Measurements from ENCODE around the gene TFR2. TPM values are rescaled to one million over a fixed set of nuclear protein-coding genes. Genes with fewer than 3 reads are reported as not detected.
A peak's percentile ranks its signal among the peaks of the same experiment; 100 is the strongest.

Gene TFR2
- total RNA-seq, 1 donor from 2014 or later = 0.13 TPM

DNA sequence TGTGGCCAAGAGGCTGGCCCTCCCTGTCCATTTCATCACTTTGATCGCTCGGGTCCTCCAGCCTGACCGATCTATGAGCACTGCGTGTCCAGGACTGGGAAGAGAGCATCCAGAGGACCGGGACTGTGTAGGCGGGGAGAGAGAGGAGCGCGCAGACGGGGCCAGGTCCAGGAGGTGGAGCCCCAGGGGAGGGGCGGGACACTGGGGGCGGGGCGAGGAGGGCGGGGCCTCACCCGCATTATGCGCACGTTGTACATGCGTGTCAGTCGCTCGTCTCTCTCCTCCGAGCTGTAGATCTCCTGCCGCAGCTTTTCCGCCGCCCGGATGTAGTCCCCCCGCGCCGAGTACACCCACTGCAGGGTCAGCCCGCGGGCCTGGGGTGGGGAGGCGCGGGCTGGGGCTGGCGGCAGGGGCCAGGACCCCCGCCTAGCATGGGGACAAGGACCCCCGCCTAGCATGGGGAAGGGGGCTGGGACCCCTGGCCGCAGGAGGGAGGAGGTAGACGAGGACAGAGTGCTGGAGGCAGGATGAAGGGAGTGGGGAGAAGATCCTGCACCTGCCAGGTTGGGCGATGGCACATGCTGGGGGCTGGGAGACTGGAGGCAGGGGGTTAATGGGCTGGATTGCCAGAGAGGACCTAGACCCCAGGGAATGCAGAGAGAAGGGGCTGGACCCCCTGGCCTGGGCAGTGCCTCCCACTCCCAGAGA lies 14.7 kb downstream of the TFR2 start:
- peak; percentile 97 for ATAC-seq (ENCODE audit: poor library complexity)
- intact Hi-C loops (cut with DNase I) = loop anchor here (5.0 kb wide), 1 partner anchor 41 kb away; no protein-coding TSS in a partner anchor
- peak; percentile 88 for DNase-seq

DNA sequence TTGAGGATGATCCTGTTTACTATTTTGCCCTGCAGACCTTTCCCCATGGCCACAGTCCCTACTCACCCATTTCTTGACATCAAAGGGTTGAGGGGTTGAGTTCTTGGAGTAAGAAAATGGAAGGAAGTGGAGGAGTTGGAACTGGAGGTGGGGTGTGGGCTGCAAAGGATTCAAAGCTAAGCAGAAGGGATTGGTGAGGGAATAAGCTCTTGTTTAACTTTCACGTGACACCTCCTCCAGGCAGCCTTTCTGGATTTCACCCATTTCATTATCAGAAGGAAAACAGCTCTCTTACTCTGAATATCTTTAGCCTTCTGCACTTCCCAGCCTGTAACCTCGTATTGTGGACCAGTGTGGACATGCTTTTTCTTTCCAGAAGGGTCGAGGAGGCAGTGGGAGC lies 15.3 kb downstream of the TFR2 start:
- DNase-seq (no peak), ATAC-seq (ENCODE audit: poor library complexity) (no peak)
- intact Hi-C loops (cut with DNase I) = loop anchor here (5.0 kb wide), 1 partner anchor 41 kb away; no protein-coding TSS in a partner anchor

DNA sequence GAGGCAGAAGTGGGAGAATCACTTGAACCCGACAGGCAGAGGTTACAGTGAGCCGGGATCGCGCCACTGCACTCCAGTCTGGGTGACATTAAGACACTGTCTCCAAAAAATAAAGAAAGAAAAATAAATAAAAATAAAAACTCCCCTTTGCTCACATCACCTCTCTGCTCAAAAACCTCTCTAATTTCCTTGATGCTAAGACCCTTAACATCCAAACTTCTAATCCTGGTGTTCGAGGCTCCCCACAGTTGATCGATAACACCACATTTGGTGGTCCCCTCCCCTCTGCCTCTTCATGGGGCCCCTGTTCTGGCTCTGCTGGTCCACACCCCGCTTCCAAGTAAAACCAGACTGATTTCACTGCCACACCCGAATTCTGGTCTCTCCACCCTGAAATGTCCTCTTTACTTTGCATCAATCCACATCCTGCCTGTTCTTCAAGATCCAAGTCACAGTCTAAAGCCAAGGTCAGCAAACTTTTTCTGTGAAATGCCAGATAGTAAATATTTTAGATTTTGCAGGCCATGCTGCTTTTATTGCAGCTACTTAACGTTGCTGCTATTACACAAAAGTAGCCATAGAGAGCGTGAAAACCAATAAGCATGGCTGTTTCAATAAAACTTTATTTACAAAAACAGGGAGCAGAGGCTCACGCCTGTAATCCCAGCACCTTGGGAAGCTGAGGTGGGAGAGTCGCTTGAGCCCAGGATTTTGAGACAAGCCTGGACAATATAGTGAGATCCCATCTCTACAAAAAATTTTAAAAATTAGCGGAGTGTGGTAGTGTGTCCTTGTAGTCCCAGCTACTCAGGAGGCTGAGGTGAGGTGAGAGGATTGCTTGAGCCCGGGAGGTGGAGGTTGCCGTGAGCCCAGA lies 17.2 kb downstream of the TFR2 start:
- intact Hi-C loops (cut with DNase I) = no loop called here
- no peak for DNase-seq
- ATAC-seq (ENCODE audit: poor library complexity) = no peak

DNA sequence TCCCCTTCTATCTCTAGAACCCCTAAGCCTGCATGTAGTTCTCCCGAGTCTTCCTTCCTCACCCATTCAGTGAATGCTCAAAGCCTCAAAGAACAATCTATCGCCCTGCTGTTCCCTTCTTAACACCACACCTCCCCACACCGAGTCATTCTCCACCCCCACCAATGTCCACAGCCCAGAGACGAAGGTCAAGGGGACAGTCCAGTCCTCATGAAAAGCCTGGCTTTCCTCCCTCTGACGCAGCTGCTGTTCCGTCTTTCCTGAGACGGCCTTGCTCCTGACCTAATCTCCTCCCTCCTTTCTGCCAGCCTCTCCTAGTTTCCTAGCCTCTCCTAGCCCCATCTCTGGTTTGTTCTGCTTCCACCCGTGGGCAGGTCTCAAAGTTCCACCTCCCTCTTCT lies 19.8 kb downstream of the TFR2 start:
- no peak for DNase-seq
- ATAC-seq (ENCODE audit: poor library complexity) = no peak
- intact Hi-C loops (cut with DNase I) = no loop called here

DNA sequence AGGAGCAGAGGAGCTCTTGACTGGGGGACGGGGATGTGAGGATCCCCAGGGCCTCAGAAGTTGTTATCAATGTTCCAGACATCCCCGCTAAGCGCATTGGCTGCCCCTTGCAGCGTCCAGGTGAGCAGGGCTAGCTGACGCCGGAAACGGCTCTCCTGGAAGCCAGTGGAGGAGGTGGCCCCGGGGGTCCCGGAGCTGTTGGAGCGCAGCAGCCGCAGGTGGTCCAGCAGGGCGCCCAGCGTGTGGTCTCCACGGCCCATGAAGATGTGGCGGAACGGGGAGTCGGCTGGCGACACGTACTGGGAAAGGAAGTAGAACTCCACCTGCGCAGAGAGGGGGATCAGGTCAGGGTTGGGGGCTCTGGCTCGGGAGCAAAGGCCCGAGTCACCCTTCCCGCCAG lies 20.5 kb downstream of the TFR2 start:
- ATAC-seq (ENCODE audit: poor library complexity) = no peak
- intact Hi-C loops (cut with DNase I) = no loop called here

DNA sequence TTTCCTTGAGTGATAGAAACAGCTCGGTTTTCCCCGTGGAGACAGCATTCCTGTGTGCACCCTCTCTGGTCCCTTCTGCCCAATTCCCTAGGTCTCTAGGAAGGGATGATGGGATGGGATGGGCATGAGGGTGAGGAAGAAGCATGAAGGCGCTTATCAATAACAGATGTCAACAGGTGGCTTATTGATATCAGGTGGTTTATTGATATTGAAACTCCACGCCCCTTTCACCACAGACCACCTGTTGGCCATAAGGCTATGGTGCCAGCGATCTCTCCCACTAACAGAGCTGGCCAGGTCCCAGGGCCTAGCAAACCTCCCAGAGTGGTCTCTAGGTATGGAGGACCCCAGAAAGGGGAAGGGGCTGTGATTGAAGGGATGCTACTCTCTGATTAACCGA lies 21.1 kb downstream of the TFR2 start:
- no peak for ATAC-seq (ENCODE audit: poor library complexity)
- intact Hi-C loops (cut with DNase I) = no loop called here
- no peak for DNase-seq

More for the DNA sequence above, 20.5 kb downstream of the TFR2 start:
- no peak for DNase-seq

DNA sequence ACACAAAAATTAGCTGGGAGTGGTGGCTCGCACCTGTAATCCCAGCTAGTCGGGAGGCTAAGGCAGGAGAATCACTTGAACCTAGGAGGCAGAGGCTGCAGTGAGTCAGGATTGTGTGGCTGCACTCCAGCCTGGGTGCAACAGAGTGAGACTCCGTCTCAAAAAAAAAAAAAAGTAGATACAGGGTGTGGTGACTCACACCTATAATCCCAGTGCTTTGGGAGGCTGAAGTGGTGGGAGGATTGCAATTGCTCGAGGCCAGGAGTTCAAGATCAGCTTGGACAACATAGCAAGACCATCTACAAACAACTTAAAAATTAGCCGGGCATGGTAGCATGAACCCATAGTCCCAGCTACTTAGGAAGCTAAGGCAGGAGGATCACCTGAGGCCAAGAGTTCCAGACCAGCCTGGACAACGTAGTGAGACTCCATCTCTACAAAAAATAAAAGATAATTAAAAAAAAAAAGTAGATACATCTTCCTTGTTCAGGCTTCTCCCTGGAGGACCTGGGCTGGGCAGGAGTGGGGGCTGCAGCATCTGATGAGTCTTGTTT lies 27.0 kb downstream of the TFR2 start:
- intact Hi-C loops (cut with DNase I) = no loop called here
- no peak for DNase-seq
- no peak for ATAC-seq (ENCODE audit: poor library complexity)

DNA sequence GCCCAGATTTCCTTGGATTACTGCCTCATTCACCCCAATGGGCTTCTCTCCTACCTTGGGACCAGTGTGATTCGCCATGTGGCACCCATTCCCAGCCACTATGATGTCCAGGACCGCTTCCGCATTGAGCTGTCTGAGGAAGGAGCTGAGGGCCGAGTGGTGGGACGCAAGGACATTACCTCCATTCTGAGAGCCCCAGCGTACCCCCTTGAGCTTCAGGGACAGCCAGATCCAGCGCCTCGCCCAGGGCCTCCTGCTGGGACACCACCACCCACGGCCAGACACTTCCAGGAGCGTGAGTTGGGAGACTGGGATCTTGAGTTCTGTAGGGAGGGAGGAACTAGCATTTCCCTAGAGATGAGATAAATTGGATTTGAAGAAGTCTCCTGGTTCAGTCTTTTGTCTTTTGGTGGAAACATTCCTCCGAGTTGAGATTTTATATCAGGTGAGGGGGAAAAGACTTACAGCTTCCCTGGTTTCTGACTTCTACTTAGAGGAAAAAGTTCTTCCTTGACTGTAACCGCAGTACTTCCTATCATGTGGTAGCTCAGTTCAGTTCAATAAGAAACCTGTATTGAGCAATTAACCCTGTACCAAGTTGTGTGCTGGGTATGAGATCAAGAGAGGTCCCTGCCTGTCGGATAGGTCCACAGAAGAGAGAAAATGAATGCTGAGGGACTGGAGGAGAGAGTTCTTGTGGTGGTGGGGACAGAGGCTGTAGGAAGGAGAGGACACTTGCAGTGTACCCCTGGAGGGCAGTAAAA lies 27.8 kb downstream of the TFR2 start:
- intact Hi-C loops (cut with DNase I) = no loop called here
- ATAC-seq (ENCODE audit: poor library complexity) = no peak
- no peak for DNase-seq

- intact Hi-C loops (cut with DNase I) = no loop called here
- peak; percentile 2 for ATAC-seq (ENCODE audit: poor library complexity)
- DNase-seq = no peak
These were observed 28.5 kb downstream of the TFR2 start for GRCh38 chr7:100612730-100613390.

DNA sequence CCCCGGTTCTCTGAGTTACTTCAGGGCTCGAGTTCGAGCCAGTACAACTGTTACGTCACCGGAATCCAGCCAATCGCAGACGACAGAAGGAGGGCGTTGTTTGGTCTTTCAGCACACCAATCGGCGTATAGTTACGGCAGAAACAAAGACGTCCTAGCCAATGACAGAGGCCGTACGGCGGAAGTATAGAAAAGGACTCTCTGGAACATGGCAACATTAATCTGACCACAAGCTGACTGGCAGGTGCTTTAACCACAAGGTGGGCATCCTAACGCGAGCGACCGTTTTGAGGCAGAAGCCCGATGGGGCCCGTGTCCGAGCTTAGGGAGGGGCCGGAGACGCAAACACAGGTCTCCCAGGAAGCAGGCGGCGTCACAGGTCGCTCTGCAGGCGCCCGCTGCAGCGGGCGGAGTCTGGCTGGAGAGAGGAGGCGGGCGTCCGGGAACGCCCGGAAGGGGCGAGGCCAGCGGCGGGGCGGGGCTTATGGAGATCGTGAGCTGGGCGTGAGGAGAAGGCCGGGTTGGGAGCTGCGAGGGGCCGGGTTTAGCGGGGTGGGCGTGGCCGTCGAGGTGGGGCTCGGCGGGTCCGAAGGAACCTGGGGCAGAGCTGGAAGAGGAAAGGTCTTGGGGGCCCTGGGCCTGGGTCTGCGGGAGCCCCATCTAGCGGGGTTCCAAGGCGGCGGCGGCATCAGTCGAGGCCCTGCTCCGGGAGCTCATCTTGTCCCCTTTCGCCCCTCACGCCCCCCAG lies 29.2 kb downstream of the TFR2 start, which contains the start of gene MOSPD3:
Gene MOSPD3, plus strand, starts transcription at position 558 of the 747 bp plus-strand sequence. CDS start 252 bp downstream, outside the sequence.
- ATAC-seq (ENCODE audit: poor library complexity) (peak; percentile 98), DNase-seq (peak; percentile 98)
- intact Hi-C loops (cut with DNase I) = no loop called here

DNA sequence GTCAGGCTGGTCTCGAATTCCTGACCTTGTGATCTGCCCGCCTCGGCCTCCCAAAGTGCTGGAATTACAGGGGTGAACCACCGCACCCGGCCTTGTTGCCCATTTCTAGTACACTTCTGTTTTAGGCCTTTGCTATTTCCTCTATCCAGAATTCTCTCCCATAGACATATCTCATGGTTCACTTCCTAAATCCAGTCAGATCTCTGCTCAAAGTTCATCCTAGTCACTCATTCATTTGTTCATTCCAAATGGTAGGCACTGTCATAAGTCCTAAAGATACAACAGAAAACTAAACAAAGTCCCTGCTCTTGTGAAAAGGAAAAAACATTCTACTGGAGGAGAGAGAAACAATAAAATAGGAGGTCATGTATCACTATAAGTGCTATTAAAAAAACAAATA lies 31.4 kb downstream of the TFR2 start:
- ATAC-seq (ENCODE audit: poor library complexity) (no peak), DNase-seq (no peak)
- intact Hi-C loops (cut with DNase I) = no loop called here

DNA sequence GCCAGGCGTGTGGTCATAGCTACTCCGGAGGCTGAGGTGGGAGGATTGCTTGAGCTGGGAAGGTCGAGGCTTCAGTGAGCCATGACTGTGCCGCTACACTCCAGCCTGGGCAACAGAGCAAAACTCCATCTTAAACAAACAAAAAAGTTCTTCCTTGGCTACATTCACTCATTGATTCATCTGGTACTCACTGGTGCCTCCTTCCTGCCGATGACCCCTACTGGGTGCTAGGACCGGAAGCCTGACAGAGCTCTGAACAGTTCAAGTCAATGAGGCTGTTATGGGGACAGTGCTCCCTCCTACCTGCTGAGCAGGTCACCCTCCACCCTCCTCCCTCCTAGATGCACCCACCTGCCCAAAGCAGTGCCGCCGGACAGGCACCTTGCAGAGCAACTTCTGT lies 34.2 kb downstream of the TFR2 start:
- ATAC-seq (ENCODE audit: poor library complexity) (no peak), DNase-seq (no peak)
- intact Hi-C loops (cut with DNase I) = no loop called here

DNA sequence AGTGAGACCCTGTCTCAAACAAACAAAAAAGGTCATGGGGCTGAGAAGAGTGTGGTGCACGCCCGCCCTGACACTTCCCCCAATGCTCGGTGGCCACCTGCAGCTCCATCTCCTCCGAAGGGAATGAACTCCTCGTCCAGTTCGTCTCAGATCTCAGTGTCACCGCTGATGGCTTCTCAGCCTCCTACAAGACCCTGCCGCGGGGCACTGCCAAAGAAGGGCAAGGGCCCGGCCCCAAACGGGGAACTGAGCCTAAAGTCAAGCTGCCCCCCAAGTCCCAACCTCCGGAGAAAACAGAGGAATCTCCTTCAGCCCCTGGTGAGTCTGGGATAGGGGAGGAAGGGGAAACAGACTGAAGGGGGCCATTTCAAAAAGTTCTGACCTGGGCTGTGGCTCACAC lies 35.0 kb downstream of the TFR2 start:
- intact Hi-C loops (cut with DNase I) = no loop called here
- ATAC-seq (ENCODE audit: poor library complexity) = no peak
- no peak for DNase-seq

DNA sequence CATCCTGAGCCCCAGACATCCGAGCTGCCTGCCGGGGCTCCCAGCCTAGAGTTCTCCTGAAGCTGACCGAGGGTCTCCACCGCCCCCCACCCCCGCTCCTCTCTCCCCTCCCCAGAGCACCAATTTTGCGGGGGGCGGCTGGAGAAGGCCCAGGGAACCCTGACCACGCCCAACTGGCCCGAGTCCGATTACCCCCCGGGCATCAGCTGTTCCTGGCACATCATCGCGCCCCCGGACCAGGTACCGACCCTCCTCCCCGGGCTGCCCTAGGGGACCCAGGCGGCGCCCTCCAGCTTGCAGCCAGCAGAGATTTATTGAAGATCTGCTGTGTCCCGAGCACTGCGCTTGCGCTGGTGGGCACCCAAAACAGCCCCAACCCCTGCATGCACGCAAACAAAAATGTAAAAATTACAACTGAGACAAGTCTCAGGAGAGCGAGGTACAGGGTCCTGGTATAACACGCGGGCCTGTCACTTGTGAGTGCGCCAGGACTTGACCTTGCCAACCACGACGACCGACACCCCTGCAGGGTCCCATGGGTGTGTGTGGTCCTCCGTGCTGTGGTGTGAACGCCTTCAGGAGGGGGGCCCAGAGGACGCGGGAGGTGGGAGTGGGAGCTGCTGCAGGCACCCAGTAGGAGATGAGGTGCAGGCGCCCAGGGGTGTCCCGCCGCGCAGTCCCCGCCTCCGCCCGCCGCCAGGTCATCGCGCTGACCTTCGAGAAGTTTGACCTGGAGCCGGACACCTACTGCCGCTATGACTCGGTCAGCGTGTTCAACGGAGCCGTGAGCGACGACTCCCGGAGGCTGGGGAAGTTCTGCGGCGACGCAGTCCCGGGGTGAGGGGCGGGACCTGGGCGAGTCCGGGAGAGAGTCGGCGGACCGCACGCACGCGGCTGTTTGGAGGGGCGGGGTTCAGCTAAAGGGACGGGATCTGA lies 36.1 kb downstream of the TFR2 start:
- peak; percentile 36 for ATAC-seq (ENCODE audit: poor library complexity)
- peak; percentile 71 for DNase-seq
- intact Hi-C loops (cut with DNase I) = loop anchor here (5.0 kb wide), 1 partner anchor 87 kb away; the partner anchor contains the start of gene GIGYF1

GRCh38 chr7:100604028-100604975 lies 37.0 kb downstream of the TFR2 start:
- peak; percentile 90 for DNase-seq
- intact Hi-C loops (cut with DNase I) = loop anchor here (5.0 kb wide), 1 partner anchor 88 kb away; the partner anchor contains the start of gene GIGYF1
- ATAC-seq (ENCODE audit: poor library complexity) = peak; percentile 85

GRCh38 chr7:100603726-100604027 lies 37.7 kb downstream of the TFR2 start:
- ATAC-seq (ENCODE audit: poor library complexity) (no peak), DNase-seq (no peak)
- intact Hi-C loops (cut with DNase I) = loop anchor here (5.0 kb wide), 1 partner anchor 89 kb away; the partner anchor contains the start of gene GIGYF1
